PFSK-1 (cell line): ENCODE measurements around the gene GGA1.

Experiments used
- FOXP2 ChIP-seq: optimal IDR thresholded peaks from 2 replicates; pipeline ENCODE3; 2011; ENCODE audit warnings: borderline replicate concordance, control low read depth, inconsistent platforms; ENCODE audit not compliant: insufficient read depth; ENCODE audit errors: extremely low read length, extremely low read depth
- POLR2AphosphoS5 ChIP-seq: IDR thresholded peaks from 2 replicates; pipeline ENCODE4 v1.6.1; 2012; ENCODE audit warnings: low read depth, mild to moderate bottlenecking, control low read depth, low read length, moderate library complexity
- REST ChIP-seq, 2 experiments: IDR thresholded peaks; 2 replicates each; pipeline versions ENCODE4 v1.6.1 to v1.8.0; 2011 to 2012; ENCODE audit warnings: low read depth in 2 of 2, low read length in 2 of 2, control low read depth in 1 of 2, inconsistent platforms in 1 of 2, mild to moderate bottlenecking in 1 of 2, moderate library complexity in 1 of 2; ENCODE audit not compliant: insufficient read depth in 1 of 2
- SIN3A ChIP-seq: IDR thresholded peaks from 2 replicates; pipeline ENCODE4 v1.6.1; 2012; ENCODE audit warnings: mild to moderate bottlenecking, low read length, moderate library complexity, borderline replicate concordance; ENCODE audit not compliant: insufficient read depth
- TAF1 ChIP-seq: IDR thresholded peaks from 2 replicates; pipeline ENCODE4 v1.6.1; 2012; ENCODE audit warnings: low read length, control low read depth, borderline replicate concordance; ENCODE audit not compliant: insufficient read depth

Gene GGA1

GRCh38 chr22:37565830-37566229 is 42.8 kb upstream of the GGA1 start:
- TF ChIP-seq POLR2AphosphoS5 (no peak), REST (IDR thresholded peaks at IDR 0.05; ENCODE audit: insufficient read depth in 1 of 2, low read depth in 2 of 2, low read length in 2 of 2) (no peak), SIN3A (no peak), FOXP2 (no peak), TAF1 (no peak)

- TF ChIP-seq TAF1 (no peak), FOXP2 (no peak), REST (IDR thresholded peaks at IDR 0.05; ENCODE audit: insufficient read depth in 1 of 2, low read depth in 2 of 2, low read length in 2 of 2) (no peak), SIN3A (no peak), POLR2AphosphoS5 (no peak)
Measured at GRCh38 chr22:37566329-37566837, 42.3 kb upstream of the GGA1 start.

GRCh38 chr22:37566903-37567798 is 41.5 kb upstream of the GGA1 start:
- TF ChIP-seq REST (IDR thresholded peaks at IDR 0.05; ENCODE audit: insufficient read depth in 1 of 2, low read depth in 2 of 2, low read length in 2 of 2) (no peak), FOXP2 (peak; percentile 36)

GRCh38 chr22:37568012-37568411 is 40.6 kb upstream of the GGA1 start:
- TF ChIP-seq TAF1 (no peak), SIN3A (no peak)

GRCh38 chr22:37568448-37569008 is 40.1 kb upstream of the GGA1 start:
- no peak for TF ChIP-seq REST (IDR thresholded peaks at IDR 0.05; ENCODE audit: insufficient read depth in 1 of 2, low read depth in 2 of 2, low read length in 2 of 2)
- TF ChIP-seq SIN3A: no peak
- no peak for TF ChIP-seq POLR2AphosphoS5
- no peak for TF ChIP-seq TAF1
- TF ChIP-seq FOXP2: no peak
